Skeletal muscle tissue (tissue), 4 donors: Measurements from ENCODE around the gene DCAF15. TPM values are rescaled to one million over a fixed set of nuclear protein-coding genes. Genes with fewer than 3 reads are reported as not detected.

ENCODE experiments used
- H3K27ac ChIP-seq: one replicate; pipeline ENCODE4 v1.7.0; 2013; ENCODE audit warnings: mild to moderate bottlenecking, low read depth, low read length, inconsistent platforms
- H3K27me3 ChIP-seq, 3 donors: one replicate each; pipeline ENCODE4 v1.7.0; 2013; ENCODE audit warnings: low read length in 3 of 3; ENCODE audit not compliant: control insufficient read depth in 3 of 3, insufficient read depth in 3 of 3
- H3K36me3 ChIP-seq, 3 donors: one replicate each; pipeline ENCODE4 v1.7.0; 2013; ENCODE audit warnings: low read length in 3 of 3; ENCODE audit not compliant: control insufficient read depth in 3 of 3, insufficient read depth in 3 of 3
- H3K4me1 ChIP-seq, 3 donors: one replicate each; pipeline ENCODE4 v1.7.0; 2013; ENCODE audit warnings: low read length in 3 of 3, mild to moderate bottlenecking in 3 of 3; ENCODE audit not compliant: control insufficient read depth in 3 of 3, insufficient read depth in 3 of 3
- H3K4me3 ChIP-seq, 3 donors: one replicate each; pipeline ENCODE4 v1.7.0; 2013; ENCODE audit warnings: low read length in 3 of 3
- H3K9ac ChIP-seq, 3 donors: one replicate each; pipeline ENCODE4 v1.7.0; 2013; ENCODE audit warnings: low read length in 3 of 3, mild to moderate bottlenecking in 3 of 3, moderate library complexity in 2 of 3, low read depth in 1 of 3
- H3K9me3 ChIP-seq, 3 donors: one replicate each; pipeline ENCODE4 v1.7.0; 2013; ENCODE audit warnings: low read length in 3 of 3; ENCODE audit not compliant: control insufficient read depth in 3 of 3
- total RNA-seq: library from RNA; depleted of rRNA; stranded (reverse); fragments of >200 nt; gene quantifications from one replicate; pipeline ENCODE4 v1.2.3, GENCODE V29; 2014
- donor health status: Osteomylitis.

The DCAF15 gene
- total RNA-seq, 1 donor from 2014 or later: 6.3 TPM

GRCh38 chr19:13981988-13982501 is 29.7 kb downstream of the DCAF15 start:
- Histone ChIP-seq H3K27me3 (no peaks in the 10 kb centered on the region), H3K36me3 (peaks cover 0 to 6% (median 6%) of the 10 kb centered on the region in 3 donors), H3K4me1 (peaks cover 25 to 48% (median 43%) of the 10 kb centered on the region in 3 donors), H3K9ac (no peak overlapping the region), H3K4me3 (no peak overlapping the region), H3K27ac (no peak overlapping the region), H3K9me3 (no peaks in the 10 kb centered on the region)

- H3K9ac ChIP-seq: no peak overlapping the region
- H3K4me3 ChIP-seq: no peak overlapping the region
- peaks cover 0 to 6% (median 6%) of the 10 kb centered on the region in 3 donors for H3K36me3 ChIP-seq
- H3K27me3 ChIP-seq: no peaks in the 10 kb centered on the region
- H3K27ac ChIP-seq: no peak overlapping the region
- H3K9me3 ChIP-seq: no peaks in the 10 kb centered on the region
- peaks cover 33 to 54% (median 49%) of the 10 kb centered on the region in 3 donors for H3K4me1 ChIP-seq
These were observed 30.5 kb downstream of the DCAF15 start for GRCh38 chr19:13982773-13983172.

- no peaks in the 10 kb centered on the region for H3K9me3 ChIP-seq
- no peak overlapping the region for H3K9ac ChIP-seq
- H3K4me1 ChIP-seq: peaks cover 38 to 56% (median 50%) of the 10 kb centered on the region in 3 donors
- no peak overlapping the region for H3K4me3 ChIP-seq
- H3K36me3 ChIP-seq: peaks cover 0 to 6% (median 6%) of the 10 kb centered on the region in 3 donors
- no peaks in the 10 kb centered on the region for H3K27me3 ChIP-seq
- H3K27ac ChIP-seq: no peak overlapping the region
These were observed 31.0 kb downstream of the DCAF15 start for GRCh38 chr19:13983213-13983889.

- no peaks in the 10 kb centered on the region for H3K27me3 ChIP-seq
- H3K4me3 ChIP-seq: no peak overlapping the region
- no peak overlapping the region for H3K9ac ChIP-seq
- H3K4me1 ChIP-seq: peaks cover 40 to 60% (median 56%) of the 10 kb centered on the region in 3 donors
- no peaks in the 10 kb centered on the region for H3K9me3 ChIP-seq
- peaks cover 0 to 6% (median 6%) of the 10 kb centered on the region in 3 donors for H3K36me3 ChIP-seq
- H3K27ac ChIP-seq: no peak overlapping the region
These were observed 31.9 kb downstream of the DCAF15 start for GRCh38 chr19:13984186-13984585.

GRCh38 chr19:13984875-13985741 is 32.8 kb downstream of the DCAF15 start:
- H3K4me3 ChIP-seq: no peak overlapping the region
- peaks cover 0 to 6% (median 6%) of the 10 kb centered on the region in 3 donors for H3K36me3 ChIP-seq
- no peaks in the 10 kb centered on the region for H3K9me3 ChIP-seq
- H3K9ac ChIP-seq: no peak overlapping the region
- peaks cover 35 to 60% (median 57%) of the 10 kb centered on the region in 3 donors for H3K4me1 ChIP-seq
- no peak overlapping the region for H3K27ac ChIP-seq
- no peaks in the 10 kb centered on the region for H3K27me3 ChIP-seq

GRCh38 chr19:13985771-13986347 is 33.5 kb downstream of the DCAF15 start:
- peak overlapping the region; percentile 32 to 80 (median 77) for H3K9ac ChIP-seq

GRCh38 chr19:13986348-13986904 is 34.1 kb downstream of the DCAF15 start:
- peak overlapping the region; percentile 73 to 80 (median 77) for H3K9ac ChIP-seq

More at GRCh38 chr19:13985771-13986347, 33.5 kb downstream of the DCAF15 start:
- peak overlapping the region; percentile 32 to 49 (median 38) for H3K4me3 ChIP-seq
- no peaks in the 10 kb centered on the region for H3K9me3 ChIP-seq
- H3K27me3 ChIP-seq: no peaks in the 10 kb centered on the region
- peaks cover under 1 to 6% (median 6%) of the 10 kb centered on the region in 3 donors for H3K36me3 ChIP-seq
- peaks cover 35 to 52% (median 50%) of the 10 kb centered on the region in 3 donors for H3K4me1 ChIP-seq
- H3K27ac ChIP-seq: peak overlapping the region; percentile 94

GRCh38 chr19:13987101-13987890 is 35.0 kb downstream of the DCAF15 start:
- peak overlapping the region; percentile 38 to 60 (median 56) for H3K4me3 ChIP-seq
- H3K9ac ChIP-seq: peak overlapping the region; percentile 73 to 80 (median 77)
- peaks cover 4 to 9% (median 6%) of the 10 kb centered on the region in 3 donors for H3K36me3 ChIP-seq
- H3K27ac ChIP-seq: peak overlapping the region; percentile 94
- H3K9me3 ChIP-seq: no peaks in the 10 kb centered on the region
- no peaks in the 10 kb centered on the region for H3K27me3 ChIP-seq
- H3K4me1 ChIP-seq: peaks cover 34 to 49% (median 44%) of the 10 kb centered on the region in 3 donors

More at GRCh38 chr19:13986348-13986904, 34.1 kb downstream of the DCAF15 start:
- H3K27me3 ChIP-seq: no peaks in the 10 kb centered on the region
- peak overlapping the region; percentile 38 to 60 (median 56) for H3K4me3 ChIP-seq
- peak overlapping the region; percentile 94 for H3K27ac ChIP-seq
- peaks cover 4 to 6% (median 6%) of the 10 kb centered on the region in 3 donors for H3K36me3 ChIP-seq
- H3K4me1 ChIP-seq: peaks cover 34 to 51% (median 49%) of the 10 kb centered on the region in 3 donors
- H3K9me3 ChIP-seq: no peaks in the 10 kb centered on the region

- Histone ChIP-seq H3K4me3 (peak overlapping the region in 1 of 3 donors; percentile 22), H3K9ac (peak overlapping the region in 1 of 3 donors; percentile 57), H3K27ac (no peak overlapping the region), H3K36me3 (peaks cover 5 to 10% (median 6%) of the 10 kb centered on the region in 3 donors), H3K9me3 (no peaks in the 10 kb centered on the region), H3K4me1 (peaks cover 34 to 50% (median 47%) of the 10 kb centered on the region in 3 donors), H3K27me3 (no peaks in the 10 kb centered on the region)
These were observed 37.2 kb downstream of the DCAF15 start for GRCh38 chr19:13989487-13989886.
